HCT116 (cell line): ENCODE results near the gene EHBP1. TPM values are rescaled to one million over a fixed set of nuclear protein-coding genes. Genes with fewer than 3 reads are reported as not detected.

Experiments used
- ATAC-seq: fragments of 200-7000 bp; cut with Tn5 transposase; 2 replicates; pipeline ENCODE4 v1.9.1; 2020; ENCODE audit warnings: mild to moderate bottlenecking, moderate library complexity
- BruUV-seq: library from RNA; stranded (reverse); fragments of 400-500 nt; replicated peaks from 2 replicates; lab custom pipeline; 2021; lab: Mats Ljungman, UMichigan
- CTCF ChIA-PET: fragments of 300-600 bp; sonication (Branson Sonifier 250); formaldehyde crosslinking; loops from one replicate; lab custom pipeline; 2021; ENCODE audit warnings: antibody characterized with exemption; lab: Charles Lee
- POLR2A ChIA-PET: fragments of 300-600, 350-600 bp; sonication (Branson Sonifier 250); formaldehyde crosslinking; loops from one replicate; lab custom pipeline; 2021; ENCODE audit warnings: antibody characterized with exemption; lab: Charles Lee
- RAD21 ChIA-PET, 2 experiments: fragments of 300-600 bp; sonication (Branson Sonifier 250); formaldehyde crosslinking; loops; one replicate each; lab custom pipeline; 2023; ENCODE audit warnings: low total read pairs in 2 of 2; ENCODE audit not compliant: uncharacterized antibody in 2 of 2, unreplicated experiment in 2 of 2, low non-redundant PET in 1 of 2; lab: Charles Lee
- DNase-seq: peaks from one replicate; pipeline ENCODE4 v3.0.0-alpha.2; 2010; ENCODE audit warnings: low read depth, low spot score
- H2AFZ ChIP-seq: fragments of 200-600 bp; shearing (Covaris generic), sonication (generic); 2 replicates; pipeline ENCODE4 v1.6.1; 2017; ENCODE audit warnings: low read depth, mixed run types, mixed read lengths, antibody characterized with exemption, low read length; ENCODE audit not compliant: poor library complexity, severe bottlenecking
- H3K27ac ChIP-seq: 2 replicates; pipeline ENCODE4 v1.5.1; 2012; ENCODE audit warnings: low read depth, low read length
- H3K27me3 ChIP-seq: fragments of 200-600 bp; sonication (generic); 2 replicates; pipeline ENCODE4 v1.6.1; 2016; ENCODE audit warnings: mixed run types, low read length, mixed read lengths; ENCODE audit not compliant: insufficient read depth
- H3K36me3 ChIP-seq, 2 experiments: fragments of 200-500 bp in 1 of 2; fragments of 200-600 bp in 1 of 2; sonication (Bioruptor generic) in 1 of 2; sonication (generic) in 1 of 2; 2 replicates each; pipeline versions ENCODE4 v1.5.1 to v1.6.1; 2014 to 2016; ENCODE audit warnings: low read length in 2 of 2, inconsistent platforms in 1 of 2, mixed read lengths in 1 of 2, mixed run types in 1 of 2; ENCODE audit not compliant: insufficient read depth in 2 of 2, control insufficient read depth in 1 of 2
- H3K4me1 ChIP-seq, 2 experiments: fragments of 200-600 bp in 1 of 2; sonication (generic) in 1 of 2; 2 replicates each; pipeline versions ENCODE4 v1.5.1 to v1.6.1; 2012 to 2017; ENCODE audit warnings: low read length in 2 of 2, inconsistent platforms in 1 of 2, mild to moderate bottlenecking in 1 of 2, mixed read lengths in 1 of 2, mixed run types in 1 of 2, moderate library complexity in 1 of 2; ENCODE audit not compliant: insufficient read depth in 2 of 2, control insufficient read depth in 1 of 2
- H3K4me2 ChIP-seq: fragments of 200-600 bp; sonication (generic); 2 replicates; pipeline ENCODE4 v1.6.1; 2017; ENCODE audit warnings: mixed run types, low read length, mixed read lengths
- H3K4me3 ChIP-seq, 2 experiments: fragments of 200-600 bp in 1 of 2; sonication (generic) in 1 of 2; replicated peaks in 1 of 2; 2 replicates each; pipeline ENCODE4 v1.5.1; 2011 to 2016; ENCODE audit warnings: low read length in 2 of 2, control low read depth in 1 of 2, low read depth in 1 of 2, mild to moderate bottlenecking in 1 of 2, mixed read lengths in 1 of 2, mixed run types in 1 of 2
- H3K79me2 ChIP-seq: fragments of 200-600 bp; sonication (generic); 2 replicates; pipeline ENCODE4 v1.6.1; 2017; ENCODE audit warnings: mild to moderate bottlenecking, mixed run types, low read length, moderate library complexity, mixed read lengths; ENCODE audit not compliant: insufficient read depth
- H3K9ac ChIP-seq: fragments of 200-600 bp; sonication (generic); 2 replicates; pipeline ENCODE4 v1.6.1; 2016; ENCODE audit warnings: low read length, mixed read lengths
- H3K9me2 ChIP-seq: fragments of 200-600 bp; sonication (generic), shearing (Covaris generic); 2 replicates; pipeline ENCODE4 v1.6.1; 2017; ENCODE audit warnings: mixed run types, mild to moderate bottlenecking, moderate library complexity; ENCODE audit not compliant: insufficient read depth
- H3K9me3 ChIP-seq, 2 experiments: fragments of 200-500 bp in 1 of 2; fragments of 200-600 bp in 1 of 2; sonication (Bioruptor generic) in 1 of 2; sonication (generic) in 1 of 2; 2 replicates each; pipeline ENCODE4 v1.6.1; 2014 to 2017; ENCODE audit warnings: low read length in 2 of 2, mixed read lengths in 2 of 2, inconsistent platforms in 1 of 2, low read depth in 1 of 2, mild to moderate bottlenecking in 1 of 2, mixed run types in 1 of 2, moderate library complexity in 1 of 2; ENCODE audit not compliant: control insufficient read depth in 1 of 2, insufficient read depth in 1 of 2
- H4K20me1 ChIP-seq: fragments of 200-600 bp; sonication (generic), shearing (Covaris generic); 2 replicates; pipeline ENCODE4 v1.6.1; 2017; ENCODE audit warnings: mixed run types, mild to moderate bottlenecking, moderate library complexity; ENCODE audit not compliant: insufficient read depth
- ATF3 ChIP-seq: IDR thresholded peaks from 2 replicates; pipeline ENCODE4 v1.6.1; 2012
- CBX3 ChIP-seq: IDR thresholded peaks from 2 replicates; pipeline ENCODE4 v1.6.1; 2012; ENCODE audit warnings: low read depth
- CEBPB ChIP-seq: IDR thresholded peaks from 2 replicates; pipeline ENCODE4 v1.6.1; 2012; ENCODE audit warnings: low read depth
- EZH2 ChIP-seq: fragments of 200-600 bp; sonication (generic); IDR thresholded peaks from 2 replicates; pipeline ENCODE4 v1.6.1; 2017; ENCODE audit warnings: antibody characterized with exemption, mixed run types
- FOSL1 ChIP-seq: IDR thresholded peaks from 2 replicates; pipeline ENCODE4 v1.6.1; 2012; ENCODE audit warnings: low read depth
- JUND ChIP-seq: IDR thresholded peaks from 2 replicates; pipeline ENCODE4 v1.6.1; 2012
- MAX ChIP-seq: IDR thresholded peaks from 2 replicates; pipeline ENCODE4 v1.6.1; 2012
- RAD21 ChIP-seq: IDR thresholded peaks from 2 replicates; pipeline ENCODE4 v1.6.1; 2012; ENCODE audit warnings: low read depth, mild to moderate bottlenecking
- REST ChIP-seq: IDR thresholded peaks from 2 replicates; pipeline ENCODE4 v1.6.1; 2012; ENCODE audit warnings: low read depth
- YY1 ChIP-seq: IDR thresholded peaks from 2 replicates; pipeline ENCODE4 v1.6.1; 2011; ENCODE audit warnings: low read length, low read depth, moderate library complexity, mild to moderate bottlenecking; ENCODE audit not compliant: insufficient replicate concordance; ENCODE audit errors: extremely low read depth
- ZBTB33 ChIP-seq: IDR thresholded peaks from 2 replicates; pipeline ENCODE4 v1.6.1; 2011; ENCODE audit warnings: mild to moderate bottlenecking, low read length, moderate library complexity; ENCODE audit not compliant: insufficient replicate concordance; ENCODE audit errors: extremely low read depth
- intact Hi-C: fragments of 100-400 bp; cut with micrococcal nuclease; formaldehyde crosslinking; loops from 2 replicates; pipeline ENCODE4 v1.10.0; 2022
- total RNA-seq: library from RNA; stranded (reverse); gene quantifications from one replicate; pipeline ENCODE4 v1.2.1, GENCODE V29; 2021; ENCODE audit not compliant: unreplicated experiment
- TF ChIP-seq, protein P1 (sequence below), 3 experiments: fragments of 200-600 bp in 1 of 3; sonication (generic) in 1 of 3; IDR thresholded peaks in 2 of 3; conservative IDR thresholded peaks in 1 of 3; 2 replicates each; pipeline ENCODE4 v1.5.1; 2012 to 2017; ENCODE audit warnings: low read depth in 2 of 3, low read length in 2 of 3, antibody characterized with exemption in 1 of 3, borderline replicate concordance in 1 of 3, control low read depth in 1 of 3, mild to moderate bottlenecking in 1 of 3, mixed read lengths in 1 of 3, mixed run types in 1 of 3, moderate library complexity in 1 of 3; ENCODE audit not compliant: insufficient read depth in 1 of 3

The EHBP1 gene
- total RNA-seq, 1 experiment from 2014 or later, result 89.9 TPM

DNA sequence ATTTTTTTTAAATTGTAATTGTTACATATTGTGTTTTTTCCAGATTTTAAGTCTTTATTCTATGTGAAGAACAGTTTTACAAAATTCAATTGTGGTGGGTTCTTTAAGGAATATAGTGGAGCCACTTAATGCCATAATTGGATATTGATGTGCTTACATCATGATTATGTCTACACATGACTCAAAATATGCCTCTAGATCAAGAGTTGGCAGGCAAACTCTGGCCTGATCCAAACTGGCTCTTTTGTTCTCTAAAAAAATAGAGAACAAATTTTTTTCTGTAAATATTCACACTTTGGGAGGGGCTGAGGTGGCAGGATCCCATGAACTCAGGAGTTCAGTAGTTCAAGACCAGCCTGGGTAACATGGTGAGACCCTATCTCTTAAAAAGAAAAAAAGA is 8.3 kb downstream of the EHBP1 start:
- Histone ChIP-seq H4K20me1 (peaks cover 2% of the 10 kb centered on the region; the same call in 1 of the 2 replicates), H3K36me3 (peaks cover 37 to 51% of the 10 kb centered on the region in 2 experiments), H3K27me3 (no peaks in the 10 kb centered on the region), H3K79me2 (peaks cover 100% of the 10 kb centered on the region), H3K4me3 (no peak overlapping the region), H3K4me2 (no peak overlapping the region), H3K9me3 (no peaks in the 10 kb centered on the region), H3K4me1 (peaks cover 0 to 12% of the 10 kb centered on the region in 2 experiments; a peak in 2 of 4 replicates), H2AFZ (no peak overlapping the region), H3K9me2 (0 out of 2 replicates have a peak, but pooled peaks cover 2% of the 10 kb centered on the region), H3K27ac (no peak overlapping the region), H3K9ac (no peak overlapping the region)
- DNase-seq, result no peak
- ChIA-PET POLR2A (no interaction called here), CTCF (no interaction called here), RAD21 (no interaction called here)
- no peak for TF ChIP-seq REST
- no peak for TF ChIP-seq ZBTB33
- TF ChIP-seq, protein P1, sequence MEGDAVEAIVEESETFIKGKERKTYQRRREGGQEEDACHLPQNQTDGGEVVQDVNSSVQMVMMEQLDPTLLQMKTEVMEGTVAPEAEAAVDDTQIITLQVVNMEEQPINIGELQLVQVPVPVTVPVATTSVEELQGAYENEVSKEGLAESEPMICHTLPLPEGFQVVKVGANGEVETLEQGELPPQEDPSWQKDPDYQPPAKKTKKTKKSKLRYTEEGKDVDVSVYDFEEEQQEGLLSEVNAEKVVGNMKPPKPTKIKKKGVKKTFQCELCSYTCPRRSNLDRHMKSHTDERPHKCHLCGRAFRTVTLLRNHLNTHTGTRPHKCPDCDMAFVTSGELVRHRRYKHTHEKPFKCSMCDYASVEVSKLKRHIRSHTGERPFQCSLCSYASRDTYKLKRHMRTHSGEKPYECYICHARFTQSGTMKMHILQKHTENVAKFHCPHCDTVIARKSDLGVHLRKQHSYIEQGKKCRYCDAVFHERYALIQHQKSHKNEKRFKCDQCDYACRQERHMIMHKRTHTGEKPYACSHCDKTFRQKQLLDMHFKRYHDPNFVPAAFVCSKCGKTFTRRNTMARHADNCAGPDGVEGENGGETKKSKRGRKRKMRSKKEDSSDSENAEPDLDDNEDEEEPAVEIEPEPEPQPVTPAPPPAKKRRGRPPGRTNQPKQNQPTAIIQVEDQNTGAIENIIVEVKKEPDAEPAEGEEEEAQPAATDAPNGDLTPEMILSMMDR (IDR thresholded peaks at IDR 0.05 in 2 of 3, conservative IDR thresholded peaks at IDR 0.05 in 1 of 3; ENCODE audit: borderline replicate concordance in 1 of 3, insufficient read depth in 1 of 3, low read depth in 2 of 3, low read length in 2 of 3), result no peak
- no peak for TF ChIP-seq CEBPB
- TF ChIP-seq FOSL1, result no peak
- TF ChIP-seq MAX, result no peak
- no peak for TF ChIP-seq ATF3
- no peak for TF ChIP-seq JUND
- TF ChIP-seq YY1, result no peak
- no peak for TF ChIP-seq EZH2
- TF ChIP-seq CBX3, result no peak
- no peak for TF ChIP-seq RAD21
- BruUV-seq, result no TSS peak
- intact Hi-C loops, result no loop called here
- no peak for ATAC-seq
